ENCODE measurements around the gene TMEM121.

The TMEM121 gene

GRCh38 chr14:105500036-105500725 lies 26.2 kb upstream of the TMEM121 start:
- no peak overlapping the region for H3K4me3 ChIP-seq (ENCODE audit: low read depth, low read length)
- no peak for TF ChIP-seq CTCF (IDR thresholded peaks at IDR 0.05; ENCODE audit: low read depth, low read length, missing control alignments)
- DNase-seq (ENCODE audit: low read depth): no peak

- no peak for TF ChIP-seq CTCF (IDR thresholded peaks at IDR 0.05; ENCODE audit: low read depth, low read length, missing control alignments)
- no peak for DNase-seq (ENCODE audit: low read depth)
- H3K4me3 ChIP-seq (ENCODE audit: low read depth, low read length): no peak overlapping the region
Measured at GRCh38 chr14:105500726-105501101, 25.7 kb upstream of the TMEM121 start.

GRCh38 chr14:105501504-105502291 lies 24.7 kb upstream of the TMEM121 start:
- TF ChIP-seq CTCF (IDR thresholded peaks at IDR 0.05; ENCODE audit: low read depth, low read length, missing control alignments): no peak
- no peak overlapping the region for H3K4me3 ChIP-seq (ENCODE audit: low read depth, low read length)
- DNase-seq (ENCODE audit: low read depth): no peak

- no peak for TF ChIP-seq CTCF (IDR thresholded peaks at IDR 0.05; ENCODE audit: low read depth, low read length, missing control alignments)
- no peak for DNase-seq (ENCODE audit: low read depth)
- no peak overlapping the region for H3K4me3 ChIP-seq (ENCODE audit: low read depth, low read length)
Measured at GRCh38 chr14:105502446-105503295, 23.7 kb upstream of the TMEM121 start.

- no peak for TF ChIP-seq CTCF (IDR thresholded peaks at IDR 0.05; ENCODE audit: low read depth, low read length, missing control alignments)
- DNase-seq (ENCODE audit: low read depth): no peak
Measured at GRCh38 chr14:105503296-105503640, 23.1 kb upstream of the TMEM121 start.

GRCh38 chr14:105503935-105504692 lies 22.3 kb upstream of the TMEM121 start:
- H3K4me3 ChIP-seq (ENCODE audit: low read depth, low read length): no peak overlapping the region
- no peak for TF ChIP-seq CTCF (IDR thresholded peaks at IDR 0.05; ENCODE audit: low read depth, low read length, missing control alignments)
- no peak for DNase-seq (ENCODE audit: low read depth)

More at GRCh38 chr14:105503296-105503640, 23.1 kb upstream of the TMEM121 start:
- no peak overlapping the region for H3K4me3 ChIP-seq (ENCODE audit: low read depth, low read length)

Measured in GM12864 (cell line).